HG03064 (cell line): Measurements from ENCODE around the gene ARHGAP8.

Source experiments
- ATAC-seq: cut with Tn5 transposase; IDR thresholded peaks from one replicate; pipeline ENCODE4 v1.9.1; 2021; ENCODE audit warnings: low read depth; ENCODE audit not compliant: unreplicated experiment

ARHGAP8 gene

DNA sequence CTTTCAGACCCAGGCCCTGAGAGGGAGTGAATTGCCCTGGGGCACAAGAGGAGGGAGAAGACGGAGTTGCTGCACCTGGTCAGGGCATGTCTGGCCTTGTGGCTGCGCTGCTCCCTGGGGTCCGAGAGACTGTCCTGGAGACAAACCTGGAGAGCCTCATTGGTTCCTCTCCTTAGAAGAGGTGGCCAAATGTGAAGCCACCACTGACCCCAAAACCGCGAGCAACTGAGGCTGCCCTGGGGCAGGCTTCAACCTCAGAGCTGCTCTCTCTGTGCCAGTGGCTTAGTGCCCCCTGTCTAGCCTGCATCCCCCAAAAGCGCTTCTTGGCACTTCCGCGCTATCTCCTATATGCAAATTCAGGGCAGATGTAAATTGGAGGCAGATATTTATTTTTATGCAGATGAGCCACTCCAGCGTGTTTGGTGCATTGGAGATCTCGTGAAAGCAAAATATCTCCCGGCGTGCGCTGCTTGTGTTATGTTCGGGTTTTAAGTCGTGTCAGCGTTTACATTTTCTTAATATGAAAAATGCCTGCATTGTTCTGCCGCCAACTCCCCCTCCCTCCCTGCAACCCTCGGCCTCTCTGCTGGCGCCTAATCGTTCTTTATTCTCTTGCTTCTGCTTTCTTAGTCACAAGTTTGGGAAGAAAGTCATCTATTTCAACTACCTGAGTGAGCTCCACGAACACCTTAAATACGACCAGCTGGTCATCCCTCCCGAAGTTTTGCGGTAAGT lies 69.5 kb downstream of the ARHGAP8 start:
- no peak for ATAC-seq

DNA sequence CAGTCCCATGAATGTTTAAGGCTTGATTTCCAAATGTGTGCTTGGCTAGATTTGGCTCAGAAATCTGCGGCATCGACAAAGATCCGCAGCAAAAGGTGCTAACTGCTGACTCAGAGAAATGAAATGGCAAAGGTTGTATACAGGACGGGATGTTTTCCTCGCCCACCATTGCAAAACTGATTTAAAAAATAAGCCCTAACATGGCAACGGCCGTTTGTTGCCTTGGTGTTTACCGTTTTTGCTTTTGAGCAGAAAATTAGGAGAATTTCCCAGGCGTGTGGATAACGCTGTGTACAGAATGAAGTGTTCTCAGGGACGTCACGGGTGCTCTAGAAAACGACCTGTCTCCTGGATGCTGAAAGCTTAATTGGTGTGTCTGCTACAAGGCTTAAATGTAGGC lies 70.2 kb downstream of the ARHGAP8 start:
- ATAC-seq, result no peak

GRCh38 chr22:44823396-44823795 lies 71.0 kb downstream of the ARHGAP8 start:
- ATAC-seq, result no peak

GRCh38 chr22:44823806-44824205 lies 71.4 kb downstream of the ARHGAP8 start:
- no peak for ATAC-seq

- no peak for ATAC-seq
Measured at GRCh38 chr22:44824271-44824670, 71.9 kb downstream of the ARHGAP8 start.

GRCh38 chr22:44825310-44826150 lies 73.2 kb downstream of the ARHGAP8 start:
- ATAC-seq, result no peak

DNA sequence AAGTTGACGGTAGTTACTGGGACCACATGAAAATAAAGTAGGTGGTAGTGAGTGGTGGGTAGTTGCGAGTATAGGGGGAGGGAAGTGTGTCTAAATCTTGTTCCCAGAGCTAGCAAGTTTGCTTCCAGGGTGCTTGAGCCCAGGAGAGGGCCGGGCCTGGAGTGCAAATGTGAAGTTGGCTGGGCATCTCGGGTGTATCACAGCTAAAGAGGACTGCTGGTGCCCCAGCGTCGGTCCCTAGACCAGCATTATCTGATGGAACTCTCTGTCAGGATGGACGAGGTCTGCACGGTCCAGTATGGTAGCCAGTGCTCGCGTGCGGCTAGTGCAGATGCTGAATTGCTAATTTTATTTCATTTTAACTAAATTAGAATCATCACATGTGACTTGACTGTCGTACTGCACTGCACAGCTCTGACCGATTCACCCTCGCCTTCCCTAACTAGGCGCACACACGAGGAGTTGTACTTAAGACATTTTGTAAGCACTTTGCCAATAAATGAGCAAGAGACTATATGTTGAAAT lies 75.4 kb downstream of the ARHGAP8 start:
- ATAC-seq, result no peak

GRCh38 chr22:44828193-44828592 lies 75.8 kb downstream of the ARHGAP8 start:
- ATAC-seq, result no peak

- ATAC-seq, result no peak
Measured at GRCh38 chr22:44831885-44832284, 79.5 kb downstream of the ARHGAP8 start.

- ATAC-seq, result no peak
Measured at GRCh38 chr22:44834065-44834464, 81.7 kb downstream of the ARHGAP8 start.

DNA sequence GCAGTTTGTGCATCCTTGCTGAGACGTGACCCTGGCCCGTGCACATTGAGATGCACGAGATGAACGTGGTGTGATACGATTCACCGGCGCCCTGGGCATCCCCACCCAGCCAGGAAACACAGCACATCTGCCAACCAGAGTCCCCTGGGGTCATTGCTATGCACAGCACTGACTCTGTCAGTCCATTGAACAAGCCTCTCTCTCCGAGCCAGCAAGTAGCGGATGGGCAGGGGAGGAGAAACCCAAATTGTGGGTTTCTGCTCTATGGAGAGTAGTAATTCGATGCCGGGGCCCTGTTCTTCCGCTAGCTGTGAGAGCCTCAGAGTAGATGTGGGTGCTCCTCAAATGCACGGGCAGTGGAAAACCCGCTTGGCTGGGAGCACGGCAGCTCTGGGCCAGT lies 85.1 kb downstream of the ARHGAP8 start:
- no peak for ATAC-seq

DNA sequence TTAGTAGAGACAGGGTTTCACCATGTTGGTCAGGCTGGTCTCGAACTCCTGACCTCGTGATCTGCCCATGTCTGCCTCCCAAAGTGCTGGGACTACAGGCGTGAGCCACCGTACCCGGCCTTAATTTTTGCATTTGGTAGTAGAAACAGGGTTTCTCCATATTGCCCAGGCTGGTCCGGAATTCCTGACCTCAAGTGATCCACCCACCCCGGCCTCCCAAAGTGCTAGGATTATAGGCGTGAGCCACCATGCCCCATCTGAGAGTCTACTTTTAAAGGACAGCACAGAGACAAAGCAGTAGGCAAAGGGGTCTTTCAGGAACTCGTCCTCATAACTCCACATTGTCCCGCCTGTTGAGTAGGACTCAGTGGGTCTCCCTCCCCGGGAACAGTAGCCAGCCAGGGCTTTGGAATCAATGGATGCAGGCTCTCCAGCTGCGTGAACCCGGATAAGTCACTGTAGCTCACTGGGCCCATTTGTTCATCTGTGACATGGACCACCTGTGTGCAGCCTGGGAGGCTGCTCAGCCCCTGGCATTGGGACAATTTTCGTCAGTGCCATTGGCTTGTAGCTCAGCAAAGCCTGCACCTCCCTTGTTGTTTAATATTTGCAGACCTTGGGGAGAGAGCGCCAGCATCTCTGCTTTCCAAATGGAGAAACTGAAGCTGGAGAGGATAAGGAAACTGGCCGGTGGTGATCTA lies 86.1 kb downstream of the ARHGAP8 start:
- no peak for ATAC-seq

DNA sequence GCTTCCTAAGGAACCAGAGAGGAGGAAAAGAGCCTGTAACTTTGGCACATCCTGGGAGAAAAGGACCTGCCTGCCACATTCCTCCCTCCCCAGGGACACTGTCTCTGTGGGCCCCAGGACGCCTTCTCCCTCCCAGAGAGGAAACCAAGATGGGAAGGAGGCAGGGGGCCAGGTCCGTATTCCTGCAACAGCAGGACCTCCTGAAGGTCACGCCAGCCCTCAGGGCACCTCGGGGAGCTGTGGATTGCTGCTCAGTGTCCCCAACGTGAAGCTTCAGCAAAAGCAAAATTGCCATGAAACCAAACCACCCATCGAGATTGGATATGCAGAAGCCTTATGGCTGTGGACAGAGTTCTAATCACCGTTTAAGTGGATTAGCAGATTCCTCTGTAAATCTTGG lies 86.7 kb downstream of the ARHGAP8 start:
- no peak for ATAC-seq

DNA sequence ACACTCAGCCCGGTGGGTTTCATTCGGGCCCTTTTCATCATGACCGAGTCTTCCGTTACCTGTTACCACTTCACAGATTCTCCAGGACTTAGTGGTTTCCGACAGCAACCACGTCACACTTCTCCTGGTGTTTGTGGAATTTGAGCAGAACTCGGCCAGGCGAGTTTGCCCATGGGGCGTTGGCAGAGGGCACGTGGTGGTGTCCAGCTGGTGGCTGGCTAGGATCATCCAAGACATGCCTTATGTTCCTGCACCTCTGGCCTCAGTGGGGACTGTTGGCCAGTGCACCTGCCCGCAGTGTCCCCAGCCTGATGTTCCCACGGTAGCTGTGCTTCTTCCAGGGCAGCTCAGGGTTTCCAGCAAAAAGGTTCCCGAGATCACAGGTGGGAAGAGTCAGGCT lies 87.3 kb downstream of the ARHGAP8 start:
- no peak for ATAC-seq

- no peak for ATAC-seq
Measured at GRCh38 chr22:44840611-44841322, 88.4 kb downstream of the ARHGAP8 start.

- ATAC-seq, result no peak
Measured at GRCh38 chr22:44842417-44842816, 90.0 kb downstream of the ARHGAP8 start.

- ATAC-seq, result no peak
Measured at GRCh38 chr22:44845191-44845590, 92.8 kb downstream of the ARHGAP8 start.

DNA sequence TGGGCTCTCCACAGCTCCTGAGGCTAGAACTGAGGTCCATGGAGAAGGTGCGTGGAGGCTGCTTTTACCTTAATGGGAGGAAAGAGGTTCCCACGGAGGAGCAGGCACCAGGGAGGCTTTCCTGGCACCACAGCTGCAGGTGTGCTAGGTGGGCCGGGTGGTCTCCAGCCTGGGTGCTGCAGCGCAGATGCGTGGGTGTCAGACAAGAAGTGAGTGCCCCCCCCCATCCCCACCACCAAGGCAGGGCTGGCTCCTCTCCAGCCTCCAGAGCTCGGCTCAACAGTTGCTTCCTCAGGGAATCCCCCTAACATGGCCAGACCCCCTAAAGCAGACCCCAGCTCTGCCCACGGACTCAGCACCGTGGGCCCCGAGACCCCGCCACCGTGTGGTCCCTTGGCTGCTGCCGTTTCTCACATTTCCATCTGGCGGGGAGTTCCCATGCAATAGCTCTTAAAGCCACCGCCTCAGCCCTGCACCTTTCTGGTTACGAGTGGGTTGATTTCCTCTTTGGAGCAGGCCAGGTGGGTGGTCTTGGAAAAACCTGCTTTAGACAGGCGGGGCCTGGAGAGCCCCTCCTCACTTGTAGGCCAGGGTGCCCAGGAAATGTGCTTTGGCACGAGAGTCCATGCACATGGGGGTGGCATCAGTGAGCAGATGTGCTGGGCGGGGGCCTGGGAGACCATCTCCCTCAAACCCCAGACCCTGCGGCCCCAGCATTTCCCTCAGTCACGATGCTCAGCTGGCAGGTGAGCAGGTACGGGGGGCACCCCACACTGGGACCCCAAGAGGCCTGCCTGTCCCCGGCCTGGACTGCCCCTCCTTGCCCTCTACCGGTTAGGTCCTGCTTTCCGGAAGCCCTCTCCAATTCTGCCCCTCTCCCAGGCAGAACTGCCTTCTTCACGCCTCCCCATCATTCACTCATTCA lies 93.7 kb downstream of the ARHGAP8 start:
- no peak for ATAC-seq

GRCh38 chr22:44846726-44847275 lies 94.4 kb downstream of the ARHGAP8 start:
- no peak for ATAC-seq
